ENCODE measurements around the gene KLHDC4. TPM values are rescaled to one million over a fixed set of nuclear protein-coding genes. Genes with fewer than 3 reads are reported as not detected.
A peak's percentile ranks its signal among the peaks of the same experiment; 100 is the strongest.

KLHDC4 gene
- polyA plus RNA-seq, 3 donors = 11.2 to 26.4 (median 12.6) TPM

DNA sequence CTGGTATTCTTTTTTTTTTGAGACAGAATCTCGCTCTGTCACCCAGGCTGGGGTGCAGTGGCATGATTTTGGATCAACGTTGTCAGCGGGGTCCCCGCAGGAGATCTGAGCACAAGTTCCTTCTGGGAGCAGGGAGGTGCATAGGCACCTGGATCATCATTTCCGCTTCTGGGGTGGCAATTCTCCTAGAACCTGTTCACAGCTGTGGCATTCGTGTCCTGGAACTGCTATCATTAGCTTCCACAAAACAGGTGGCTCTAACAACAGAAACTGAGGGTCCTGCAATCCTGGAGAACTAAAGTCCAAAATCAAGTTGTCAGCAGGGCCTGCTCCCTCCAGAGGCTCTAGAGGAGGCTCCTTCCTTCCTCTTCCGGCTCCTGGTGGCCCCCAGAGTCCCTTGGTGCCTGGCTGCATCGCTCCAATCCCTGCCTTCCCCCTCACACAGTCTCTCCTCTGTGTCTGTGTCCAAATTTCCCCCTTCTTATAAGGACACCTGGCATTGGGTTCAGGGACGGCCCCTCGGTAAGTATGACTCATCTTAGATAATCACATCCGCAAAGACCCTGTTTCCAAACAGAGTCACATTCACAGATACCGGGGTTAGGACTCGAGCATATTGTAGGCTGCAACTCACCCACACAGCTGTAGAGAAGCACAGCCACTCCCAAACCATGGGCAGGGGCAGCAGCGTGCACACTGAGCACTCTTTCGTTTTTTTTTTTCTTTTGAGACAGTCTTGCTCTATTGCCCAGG lies 43.5 kb upstream of the KLHDC4 start:
- Mint-ChIP-seq H3K4me1 (peaks cover 33% of the 10 kb centered on the region), H3K4me3 (peak overlapping the region in 1 of 2 donors; percentile 21), H3K36me3 (peaks cover 0 to 2% of the 10 kb centered on the region in 2 donors), H3K27ac (no peak overlapping the region), H3K27me3 (ENCODE audit: low read depth in 3 of 3) (peaks cover 0 to 6% (median 5%) of the 10 kb centered on the region in 3 donors), H3K9me3 (no peaks in the 10 kb centered on the region)
- H3K4me3 ChIP-seq (replicated peaks in 1 of 3; ENCODE audit: low read depth in 2 of 3, low read length in 3 of 3) = no peak overlapping the region
- TF ChIP-seq, protein P1, sequence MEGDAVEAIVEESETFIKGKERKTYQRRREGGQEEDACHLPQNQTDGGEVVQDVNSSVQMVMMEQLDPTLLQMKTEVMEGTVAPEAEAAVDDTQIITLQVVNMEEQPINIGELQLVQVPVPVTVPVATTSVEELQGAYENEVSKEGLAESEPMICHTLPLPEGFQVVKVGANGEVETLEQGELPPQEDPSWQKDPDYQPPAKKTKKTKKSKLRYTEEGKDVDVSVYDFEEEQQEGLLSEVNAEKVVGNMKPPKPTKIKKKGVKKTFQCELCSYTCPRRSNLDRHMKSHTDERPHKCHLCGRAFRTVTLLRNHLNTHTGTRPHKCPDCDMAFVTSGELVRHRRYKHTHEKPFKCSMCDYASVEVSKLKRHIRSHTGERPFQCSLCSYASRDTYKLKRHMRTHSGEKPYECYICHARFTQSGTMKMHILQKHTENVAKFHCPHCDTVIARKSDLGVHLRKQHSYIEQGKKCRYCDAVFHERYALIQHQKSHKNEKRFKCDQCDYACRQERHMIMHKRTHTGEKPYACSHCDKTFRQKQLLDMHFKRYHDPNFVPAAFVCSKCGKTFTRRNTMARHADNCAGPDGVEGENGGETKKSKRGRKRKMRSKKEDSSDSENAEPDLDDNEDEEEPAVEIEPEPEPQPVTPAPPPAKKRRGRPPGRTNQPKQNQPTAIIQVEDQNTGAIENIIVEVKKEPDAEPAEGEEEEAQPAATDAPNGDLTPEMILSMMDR (IDR thresholded peaks at IDR 0.05) = no peak
- DNase-seq = no peak
- H3K9me3 ChIP-seq (replicated peaks in 1 of 2; ENCODE audit: control insufficient read depth in 1 of 2, insufficient read depth in 1 of 2, low read length in 2 of 2) = no peaks in the 10 kb centered on the region
- H3K27me3 ChIP-seq (ENCODE audit: control insufficient read depth in 2 of 2, insufficient read depth in 2 of 2, low read length in 2 of 2) = no peaks in the 10 kb centered on the region
- peak overlapping the region; percentile 59 for H2AFZ ChIP-seq (ENCODE audit: insufficient read depth, low read depth, low read length, poor library complexity, severe bottlenecking)
- no peaks in the 10 kb centered on the region for H4K20me1 ChIP-seq (ENCODE audit: insufficient read depth, low read length)
- H3K4me1 ChIP-seq (ENCODE audit: control insufficient read depth in 1 of 2, insufficient read depth in 2 of 2, low read length in 2 of 2) = peaks cover 27 to 34% of the 10 kb centered on the region in 2 donors
- WGBS (ENCODE audit: insufficient coverage) = 34% methylated on average over 15 of the region's 15 CpGs
- intact Hi-C loops (cut with micrococcal nuclease) = no loop called here
- H3K9ac ChIP-seq (ENCODE audit: insufficient read depth, low read length, poor library complexity, severe bottlenecking) = no peak overlapping the region
- H3K36me3 ChIP-seq (replicated peaks in 1 of 2; ENCODE audit: control insufficient read depth in 1 of 2, insufficient read depth in 2 of 2, low read length in 2 of 2) = no peaks in the 10 kb centered on the region
- no peak overlapping the region for H3K27ac ChIP-seq (ENCODE audit: low read depth in 1 of 2, low read length in 2 of 2)
- no peak overlapping the region for H3K4me2 ChIP-seq (replicated peaks; ENCODE audit: extremely low read depth, low read length, poor library complexity, severe bottlenecking)
- no peaks in the 10 kb centered on the region for H3K79me2 ChIP-seq (ENCODE audit: insufficient read depth, low read length)

DNA sequence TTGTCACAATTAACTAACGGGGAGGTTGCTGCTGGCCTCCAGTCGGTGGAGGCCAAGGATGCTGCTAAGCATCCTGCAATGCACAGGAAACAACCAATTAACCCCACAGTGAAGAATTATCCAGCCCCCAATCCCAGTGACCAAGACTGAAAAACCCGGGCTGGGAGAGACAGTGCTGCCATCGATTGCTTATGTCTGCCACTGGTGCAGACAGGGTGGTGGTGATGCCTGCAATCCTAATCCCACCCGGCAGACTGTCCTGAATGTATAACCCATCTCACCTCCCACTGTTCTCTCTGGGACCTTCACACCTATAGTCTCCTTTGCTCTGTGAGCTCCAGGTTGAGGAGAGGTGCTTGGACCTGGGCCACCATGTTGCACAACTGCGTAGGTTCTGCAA lies 42.3 kb upstream of the KLHDC4 start:
- no peak for DNase-seq
- Histone ChIP-seq H2AFZ (ENCODE audit: insufficient read depth, low read depth, low read length, poor library complexity, severe bottlenecking) (no peak overlapping the region), H3K36me3 (replicated peaks in 1 of 2; ENCODE audit: control insufficient read depth in 1 of 2, insufficient read depth in 2 of 2, low read length in 2 of 2) (no peaks in the 10 kb centered on the region), H3K27me3 (ENCODE audit: control insufficient read depth in 2 of 2, insufficient read depth in 2 of 2, low read length in 2 of 2) (no peaks in the 10 kb centered on the region), H3K4me2 (replicated peaks; ENCODE audit: extremely low read depth, low read length, poor library complexity, severe bottlenecking) (no peak overlapping the region), H3K9ac (ENCODE audit: insufficient read depth, low read length, poor library complexity, severe bottlenecking) (no peak overlapping the region), H3K4me3 (replicated peaks in 1 of 3; ENCODE audit: low read depth in 2 of 3, low read length in 3 of 3) (no peak overlapping the region), H3K9me3 (replicated peaks in 1 of 2; ENCODE audit: control insufficient read depth in 1 of 2, insufficient read depth in 1 of 2, low read length in 2 of 2) (no peaks in the 10 kb centered on the region), H3K27ac (ENCODE audit: low read depth in 1 of 2, low read length in 2 of 2) (no peak overlapping the region), H4K20me1 (ENCODE audit: insufficient read depth, low read length) (no peaks in the 10 kb centered on the region), H3K4me1 (ENCODE audit: control insufficient read depth in 1 of 2, insufficient read depth in 2 of 2, low read length in 2 of 2) (peaks cover 27 to 34% of the 10 kb centered on the region in 2 donors), H3K79me2 (ENCODE audit: insufficient read depth, low read length) (no peaks in the 10 kb centered on the region)
- peaks cover 0 to 2% of the 10 kb centered on the region in 2 donors for H3K36me3 Mint-ChIP-seq
- H3K27me3 Mint-ChIP-seq (ENCODE audit: low read depth in 3 of 3) = peaks cover 0 to 6% (median 5%) of the 10 kb centered on the region in 3 donors
- peaks cover 36% of the 10 kb centered on the region for H3K4me1 Mint-ChIP-seq
- H3K4me3 Mint-ChIP-seq = no peak overlapping the region
- no peak overlapping the region for H3K27ac Mint-ChIP-seq
- intact Hi-C loops (cut with micrococcal nuclease) = no loop called here
- H3K9me3 Mint-ChIP-seq = no peaks in the 10 kb centered on the region
- TF ChIP-seq, protein P1 (IDR thresholded peaks at IDR 0.05) = no peak
- 96% methylated on average over 3 of the region's 6 CpGs for WGBS (ENCODE audit: insufficient coverage)

Measured in CD14-positive monocyte (primary cell).